Measurements from ENCODE around the gene TBX1.

TBX1 gene

GRCh38 chr22:19748991-19749664 lies 11.4 kb upstream of the TBX1 start:
- TF ChIP-seq CTCF (IDR thresholded peaks at IDR 0.05; ENCODE audit: insufficient read depth, low read length, missing control alignments) = no peak
- no peak for DNase-seq (ENCODE audit: low read depth, low spot score)
- POLR2A ChIA-PET = no interaction called here
- CTCF ChIA-PET = interaction anchor here (1.2 to 3.9 kb wide), 2 partner anchors 18 to 161 kb away, joined by 5 to 28 read pairs; no protein-coding TSS in a partner anchor
- H3K4me3 ChIP-seq (ENCODE audit: low read depth, low read length) = no peak overlapping the region

- CTCF ChIA-PET = interaction anchor here (0.9 to 3.9 kb wide), 3 partner anchors 11 to 160 kb away, joined by 3 to 28 read pairs (median 5); no protein-coding TSS in a partner anchor
- POLR2A ChIA-PET = no interaction called here
- no peak for DNase-seq (ENCODE audit: low read depth, low spot score)
- no peak for TF ChIP-seq CTCF (IDR thresholded peaks at IDR 0.05; ENCODE audit: insufficient read depth, low read length, missing control alignments)
- no peak overlapping the region for H3K4me3 ChIP-seq (ENCODE audit: low read depth, low read length)
These were observed 10.7 kb upstream of the TBX1 start for GRCh38 chr22:19749876-19750275.

GRCh38 chr22:19750507-19751490 lies 9.8 kb upstream of the TBX1 start:
- TF ChIP-seq CTCF (IDR thresholded peaks at IDR 0.05; ENCODE audit: insufficient read depth, low read length, missing control alignments) = no peak
- ChIA-PET POLR2A (no interaction called here), CTCF (interaction anchor here (0.9 to 3.9 kb wide), 4 partner anchors 9 to 159 kb away, joined by 3 to 28 read pairs (median 6); no protein-coding TSS in a partner anchor)
- H3K4me3 ChIP-seq (ENCODE audit: low read depth, low read length) = no peak overlapping the region
- DNase-seq (ENCODE audit: low read depth, low spot score) = no peak

GRCh38 chr22:19751497-19752245 lies 8.9 kb upstream of the TBX1 start:
- DNase-seq (ENCODE audit: low read depth, low spot score) = no peak
- ChIA-PET CTCF (interaction anchor here (1.5 to 3.9 kb wide), 3 partner anchors 9 to 159 kb away, joined by 4 to 28 read pairs (median 7); no protein-coding TSS in a partner anchor), POLR2A (no interaction called here)
- TF ChIP-seq CTCF (IDR thresholded peaks at IDR 0.05; ENCODE audit: insufficient read depth, low read length, missing control alignments) = no peak
- H3K4me3 ChIP-seq (ENCODE audit: low read depth, low read length) = no peak overlapping the region

- no peak overlapping the region for H3K4me3 ChIP-seq (ENCODE audit: low read depth, low read length)
- CTCF ChIA-PET = interaction anchor here (1.1 to 2.0 kb wide), 3 partner anchors 11 to 160 kb away, joined by 3 to 9 read pairs (median 4); no protein-coding TSS in a partner anchor
- no peak for TF ChIP-seq CTCF (IDR thresholded peaks at IDR 0.05; ENCODE audit: insufficient read depth, low read length, missing control alignments)
- DNase-seq (ENCODE audit: low read depth, low spot score) = no peak
- POLR2A ChIA-PET = no interaction called here
These were observed 7.3 kb upstream of the TBX1 start for GRCh38 chr22:19753090-19753842.

All from AG04449 (cell line).